Stimulated activated CD4-positive, alpha-beta T cell treated with anti-CD3 and anti-CD28 coated beads, TNF-alpha, amount 100 ng/mL, for 1 hour (primary cell): ENCODE results near the gene KLHL5.
"Not testable (repeated sequence)": the region's sequence is repeated elsewhere in the genome, so short reads cannot be mapped to it uniquely, and the experiment has no call there.

Experiments
- DNase-seq, 3 donors: peaks; one replicate each; pipeline ENCODE4 v3.0.0-alpha.2; 2020; ENCODE audit warnings: low read depth in 3 of 3, low spot score in 1 of 3

Gene KLHL5, protein sequence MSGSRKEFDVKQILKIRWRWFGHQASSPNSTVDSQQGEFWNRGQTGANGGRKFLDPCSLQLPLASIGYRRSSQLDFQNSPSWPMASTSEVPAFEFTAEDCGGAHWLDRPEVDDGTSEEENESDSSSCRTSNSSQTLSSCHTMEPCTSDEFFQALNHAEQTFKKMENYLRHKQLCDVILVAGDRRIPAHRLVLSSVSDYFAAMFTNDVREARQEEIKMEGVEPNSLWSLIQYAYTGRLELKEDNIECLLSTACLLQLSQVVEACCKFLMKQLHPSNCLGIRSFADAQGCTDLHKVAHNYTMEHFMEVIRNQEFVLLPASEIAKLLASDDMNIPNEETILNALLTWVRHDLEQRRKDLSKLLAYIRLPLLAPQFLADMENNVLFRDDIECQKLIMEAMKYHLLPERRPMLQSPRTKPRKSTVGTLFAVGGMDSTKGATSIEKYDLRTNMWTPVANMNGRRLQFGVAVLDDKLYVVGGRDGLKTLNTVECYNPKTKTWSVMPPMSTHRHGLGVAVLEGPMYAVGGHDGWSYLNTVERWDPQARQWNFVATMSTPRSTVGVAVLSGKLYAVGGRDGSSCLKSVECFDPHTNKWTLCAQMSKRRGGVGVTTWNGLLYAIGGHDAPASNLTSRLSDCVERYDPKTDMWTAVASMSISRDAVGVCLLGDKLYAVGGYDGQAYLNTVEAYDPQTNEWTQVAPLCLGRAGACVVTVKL

DNA sequence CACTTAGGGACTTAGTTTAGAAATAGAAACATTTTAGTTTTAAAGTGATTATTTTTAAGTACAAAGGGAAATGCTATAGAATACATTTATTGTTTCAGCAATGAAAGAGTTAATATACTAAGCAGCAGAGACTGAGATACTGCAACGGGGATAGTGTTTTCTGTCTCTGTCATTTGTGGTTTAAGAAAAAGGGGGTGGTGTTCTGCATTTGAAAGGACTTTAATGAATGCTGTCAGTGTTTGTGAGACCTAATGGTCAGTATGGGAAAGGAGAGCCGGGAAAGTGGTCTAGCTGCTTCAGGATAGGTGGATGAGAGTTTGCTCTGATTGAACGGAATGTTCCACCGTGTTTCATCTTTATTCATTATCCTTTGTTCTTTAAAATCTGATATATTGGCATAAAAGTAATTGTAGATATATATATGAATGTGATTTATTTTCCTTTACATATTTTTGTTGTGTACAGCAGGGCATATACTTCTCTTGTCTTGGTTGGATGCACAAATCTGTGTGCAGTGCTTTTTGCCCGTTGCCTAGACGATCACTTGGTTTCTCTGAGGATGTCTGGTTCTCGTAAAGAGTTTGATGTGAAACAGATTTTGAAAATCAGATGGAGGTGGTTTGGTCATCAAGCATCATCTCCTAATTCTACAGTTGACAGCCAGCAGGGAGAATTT, at the start of gene KLHL5:
KLHL5 (plus strand) TSS at position 139 of the 676 bp plus-strand sequence; CDS start at position 560, 421 bp downstream.
- DNase-seq: no peak

DNA sequence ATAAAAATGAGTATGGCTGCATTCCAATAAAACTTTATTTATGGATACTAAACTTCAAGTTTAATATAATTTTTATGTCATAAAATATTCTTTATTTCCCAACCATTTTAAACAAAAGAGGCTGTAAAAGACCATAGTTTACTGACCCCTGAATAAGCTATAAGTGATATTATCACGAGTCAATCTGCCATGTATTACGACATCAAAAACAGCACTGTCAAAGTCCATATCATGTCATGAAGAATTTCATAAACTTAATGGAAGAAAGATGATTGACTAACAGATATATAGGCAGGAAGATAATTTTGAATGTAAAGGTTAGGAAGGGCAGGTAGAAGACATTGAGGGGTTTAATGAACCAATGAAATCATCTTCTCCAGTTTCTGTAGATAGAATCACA, 48.0 kb upstream of the KLHL5 start:
- DNase-seq: no peak

DNA sequence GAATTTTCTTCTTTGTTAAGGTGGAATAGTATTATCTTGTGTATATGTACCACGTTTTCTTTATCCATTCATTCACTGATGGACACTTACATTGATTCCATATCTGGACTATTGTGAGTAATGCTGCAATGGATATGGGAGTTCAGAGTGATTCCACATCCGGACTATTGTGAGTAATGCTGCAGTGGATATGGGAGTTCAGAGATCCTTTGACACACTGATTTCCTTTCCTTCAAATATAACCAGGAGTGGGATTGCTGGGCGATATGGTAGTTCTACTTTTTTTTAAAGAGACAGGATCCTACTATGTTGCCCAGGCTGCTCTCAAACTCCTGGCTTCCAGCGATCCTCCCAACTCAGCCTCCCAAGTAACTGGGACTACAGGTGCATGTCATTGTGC, 41.9 kb upstream of the KLHL5 start:
- DNase-seq: no peak

DNA sequence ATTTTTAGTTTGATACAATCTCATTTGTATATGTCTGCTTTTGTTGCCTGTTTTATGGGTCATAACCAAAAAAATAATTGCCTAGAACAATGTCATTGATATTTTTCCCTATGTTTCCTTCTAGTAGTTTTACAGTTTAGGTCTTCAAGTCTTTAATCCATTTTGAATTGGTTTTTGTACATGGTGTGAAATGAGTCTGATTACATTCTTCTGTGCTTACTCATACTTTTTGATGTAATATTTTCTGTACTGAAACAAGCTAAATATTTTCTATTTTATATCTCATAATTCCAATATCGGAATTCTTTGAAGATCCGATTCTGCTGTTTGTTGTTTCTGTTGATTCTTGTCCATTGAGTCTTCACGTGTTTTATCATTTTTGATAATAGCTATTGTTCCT, 40.4 kb upstream of the KLHL5 start:
- DNase-seq: no peak

DNA sequence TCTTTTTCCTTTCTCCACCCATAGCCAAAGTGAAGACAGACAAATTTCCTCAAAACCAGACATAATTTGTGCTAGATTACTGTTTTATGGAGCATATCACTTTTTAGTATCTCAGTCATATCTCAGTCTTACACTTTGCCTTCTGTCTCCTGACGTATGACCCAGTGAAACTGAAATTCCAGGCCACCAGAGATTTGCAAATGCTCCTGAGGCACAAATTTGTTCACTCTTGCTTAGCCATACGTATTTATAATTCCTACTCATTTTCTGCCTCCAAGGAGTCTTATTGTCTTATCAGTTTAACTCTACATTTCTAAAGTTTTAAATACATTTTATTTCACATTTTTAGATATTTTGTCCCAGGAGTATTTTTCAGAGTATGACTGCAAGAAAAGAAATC, 39.8 kb upstream of the KLHL5 start:
- DNase-seq: no peak

DNA sequence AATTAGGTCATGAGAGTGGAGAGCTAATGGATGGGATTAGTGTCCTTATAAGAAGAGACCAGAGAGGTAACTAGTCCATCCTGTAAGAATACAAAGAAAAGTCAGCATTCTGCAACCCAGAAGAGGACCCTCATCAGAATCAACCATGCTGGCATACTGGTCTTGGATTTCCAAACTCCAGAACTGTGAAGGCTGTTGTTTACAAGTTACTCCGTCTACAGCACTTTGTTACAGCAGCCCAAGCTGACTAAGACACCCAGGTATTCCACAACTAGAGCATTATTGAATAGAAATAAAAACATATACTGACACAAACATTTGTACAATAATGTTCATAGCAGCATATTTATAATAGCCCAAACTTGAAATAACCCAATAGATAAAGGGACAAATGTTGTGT, 39.0 kb upstream of the KLHL5 start:
- no peak for DNase-seq

DNA sequence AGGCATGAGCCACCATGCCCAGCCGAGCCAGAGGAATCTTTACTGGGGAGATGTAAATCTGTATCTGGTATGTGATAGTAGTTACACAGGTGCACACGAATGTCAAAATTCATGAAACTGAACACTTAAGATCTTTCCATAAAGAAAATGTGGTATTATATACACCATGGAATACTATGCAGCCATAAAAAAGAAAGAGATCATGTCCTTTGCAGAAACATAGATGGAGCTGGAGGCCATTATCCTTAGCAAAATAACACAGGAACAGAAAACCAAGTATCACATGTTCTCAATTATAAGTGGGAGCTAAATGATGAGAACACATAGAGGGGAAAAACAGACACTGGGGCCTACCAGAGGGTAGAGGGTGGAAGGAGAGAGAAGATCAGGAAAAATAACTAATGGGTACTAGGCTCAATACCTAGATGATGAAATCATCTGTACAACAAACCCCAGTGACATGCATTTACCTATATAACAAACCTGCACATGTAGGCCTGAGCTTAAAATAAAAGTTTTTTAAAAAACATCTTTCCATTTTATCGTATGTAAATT, 37.6 kb upstream of the KLHL5 start:
- no peak for DNase-seq

DNA sequence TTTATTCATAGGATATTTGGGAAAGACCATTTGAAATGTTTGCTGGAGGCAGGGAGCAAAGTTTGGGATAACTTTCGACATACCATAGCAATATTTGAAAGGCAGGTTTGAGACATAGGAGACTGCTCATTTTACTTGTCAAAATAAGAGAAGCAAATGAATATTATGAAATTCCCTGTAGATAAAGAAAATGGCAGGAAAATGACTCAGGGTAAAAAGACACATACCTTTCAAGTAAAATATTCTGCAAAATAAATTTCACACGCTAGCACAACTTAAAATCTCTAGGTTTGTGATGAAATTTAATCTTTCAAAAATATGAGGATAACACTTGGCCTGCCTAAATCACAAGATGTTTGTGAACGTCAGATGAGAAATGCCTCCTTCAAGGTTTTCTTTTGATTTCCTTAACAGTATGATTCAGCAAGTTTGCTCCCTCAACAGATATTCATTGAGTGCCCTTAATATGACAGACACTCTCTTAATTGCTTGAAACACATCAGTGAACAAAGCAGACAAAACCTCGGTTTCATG, 36.4 kb upstream of the KLHL5 start:
- DNase-seq: no peak

DNA sequence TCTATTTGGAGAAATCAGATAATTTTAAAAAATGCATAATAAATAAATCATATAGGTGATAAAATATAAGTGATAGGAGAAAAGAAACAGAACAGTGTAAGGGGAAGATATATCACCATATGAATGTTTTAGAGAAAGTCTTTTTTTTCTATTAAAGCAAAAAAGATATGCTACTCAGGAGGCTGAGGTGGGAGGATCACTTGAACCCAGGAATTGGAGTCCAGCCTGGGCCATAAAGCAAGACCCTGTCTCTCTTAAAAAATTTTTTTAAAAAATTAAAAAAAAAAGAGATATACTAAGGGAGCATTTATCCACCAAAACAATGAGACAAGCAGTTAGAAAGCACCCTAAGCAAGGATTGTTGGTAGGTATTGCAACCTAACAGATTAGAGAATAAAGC, 35.9 kb upstream of the KLHL5 start:
- no peak for DNase-seq

DNA sequence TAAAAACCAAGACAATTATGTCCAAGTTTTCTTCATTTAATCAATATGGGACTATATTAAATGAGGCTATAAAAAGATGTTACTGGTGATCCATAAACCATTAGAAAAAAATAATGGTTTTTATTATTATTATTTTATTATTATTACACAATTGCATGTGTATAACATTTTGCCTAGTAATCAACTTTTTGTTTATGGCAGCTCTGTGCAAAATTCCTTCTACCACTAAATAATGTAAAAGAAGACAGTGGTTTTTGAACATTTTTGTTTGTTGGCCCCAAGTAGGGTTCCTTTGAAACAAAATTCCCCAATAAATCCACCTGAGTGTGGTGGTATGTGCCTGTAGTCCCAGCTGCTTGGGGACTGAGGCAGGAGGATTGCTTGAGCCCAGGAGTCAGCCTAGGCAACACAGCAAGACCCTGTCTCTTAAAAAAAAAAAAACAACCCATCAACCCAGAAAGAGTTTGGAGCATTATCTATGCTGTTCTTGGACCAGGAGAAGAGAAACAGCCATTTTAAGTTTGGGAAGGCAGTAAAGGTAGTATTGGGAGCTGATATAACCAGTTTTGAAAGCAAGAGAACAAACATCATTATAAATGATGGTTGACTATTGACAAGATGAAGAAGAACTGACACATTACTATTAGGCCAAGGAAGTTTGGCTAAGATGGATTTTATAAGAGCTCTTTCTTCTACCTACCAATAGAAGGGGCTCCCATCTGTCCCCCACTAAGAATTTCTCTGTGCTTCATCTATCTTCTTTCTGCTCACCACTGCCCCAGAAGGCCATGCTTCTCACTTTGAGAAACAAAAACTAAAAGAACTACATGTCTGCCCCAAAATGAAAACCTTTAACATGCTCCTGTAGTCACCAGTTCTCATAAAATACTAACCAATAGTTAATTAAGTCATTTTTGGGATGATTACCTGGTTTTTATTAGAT, 32.0 kb upstream of the KLHL5 start:
- no peak for DNase-seq

DNA sequence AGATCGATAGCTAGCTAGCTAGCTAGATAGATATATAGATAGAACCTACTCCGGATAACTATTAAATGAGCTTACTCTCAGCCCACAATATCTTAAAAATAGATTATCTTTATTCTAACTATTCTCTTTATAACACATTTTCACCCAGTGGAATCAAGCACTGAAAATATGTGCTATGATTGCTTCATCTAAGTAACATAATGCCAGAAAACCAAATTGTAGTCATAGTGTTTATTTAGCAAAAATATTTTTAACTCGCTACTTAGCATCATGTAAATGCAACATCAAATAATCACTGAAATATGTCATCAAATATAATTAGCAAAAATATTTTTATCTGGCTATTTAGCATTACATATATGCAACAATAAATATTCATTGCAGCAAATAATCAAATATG, 31.3 kb upstream of the KLHL5 start:
- DNase-seq: no peak

DNA sequence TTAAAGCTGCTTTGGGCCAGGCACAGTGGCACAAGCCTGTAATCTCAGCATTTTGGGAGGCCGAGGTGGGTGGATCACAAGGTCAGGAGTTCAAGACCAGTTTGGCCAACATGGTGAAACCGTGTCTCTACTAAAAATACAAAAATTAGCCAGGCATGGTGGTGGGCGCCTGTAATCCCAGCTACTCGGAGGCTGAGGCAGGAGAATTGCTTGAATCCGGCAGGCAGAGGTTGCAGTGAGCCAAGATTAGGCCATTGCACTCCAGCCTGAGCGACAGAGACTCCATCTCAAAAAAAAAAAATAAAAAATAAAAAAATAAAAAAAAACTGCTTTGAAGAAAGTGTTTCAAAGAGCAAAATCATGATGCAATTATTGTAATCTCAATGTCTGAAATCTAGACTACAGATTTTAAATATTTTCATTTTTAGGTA, 30.4 kb upstream of the KLHL5 start:
- not testable (repeated sequence) for DNase-seq

DNA sequence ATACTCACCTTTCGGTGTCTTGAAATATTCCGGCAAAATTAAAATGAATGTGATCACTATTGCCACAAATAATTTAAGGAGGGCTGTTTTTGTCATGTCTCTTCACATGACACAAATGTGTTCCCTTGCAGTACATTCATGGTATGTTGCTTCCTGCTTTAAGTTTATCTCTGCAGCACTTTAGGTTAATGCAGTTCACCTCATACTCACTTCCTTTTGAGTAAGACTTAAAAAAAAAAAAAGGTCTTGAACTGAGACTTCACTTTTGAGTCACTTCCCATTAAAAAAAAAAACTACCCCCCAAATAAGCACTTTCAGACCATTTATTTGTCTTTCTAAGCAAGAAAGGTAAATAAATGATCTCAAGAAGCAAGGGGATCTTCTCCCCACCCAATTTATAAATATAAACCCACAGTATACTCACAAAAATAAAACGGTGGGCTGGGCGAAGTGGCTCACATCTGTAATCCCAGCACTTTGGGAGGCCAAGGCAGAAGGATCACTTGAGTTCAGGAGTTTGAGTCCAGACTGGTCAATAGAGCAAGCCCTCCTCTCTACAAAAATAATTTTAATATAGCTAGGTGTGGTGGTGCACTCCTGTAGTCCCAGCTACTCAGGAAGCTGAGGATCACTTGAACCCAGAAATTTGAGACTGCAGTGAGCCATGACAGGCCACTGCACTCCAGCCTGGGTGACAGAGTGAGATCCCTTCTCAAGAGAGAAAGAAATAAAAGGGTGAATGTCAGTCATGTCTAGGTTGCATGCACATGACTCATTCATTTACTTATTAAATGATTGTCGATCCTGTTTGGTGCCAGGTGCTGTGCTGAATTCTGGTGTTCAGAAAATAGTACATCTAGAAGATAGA, 29.6 kb upstream of the KLHL5 start, which contains the start of gene TMEM156:
TMEM156 (minus strand) TSS at position 192 of the 868 bp plus-strand sequence; CDS start at position 96, 96 bp downstream.
- no peak for DNase-seq

DNA sequence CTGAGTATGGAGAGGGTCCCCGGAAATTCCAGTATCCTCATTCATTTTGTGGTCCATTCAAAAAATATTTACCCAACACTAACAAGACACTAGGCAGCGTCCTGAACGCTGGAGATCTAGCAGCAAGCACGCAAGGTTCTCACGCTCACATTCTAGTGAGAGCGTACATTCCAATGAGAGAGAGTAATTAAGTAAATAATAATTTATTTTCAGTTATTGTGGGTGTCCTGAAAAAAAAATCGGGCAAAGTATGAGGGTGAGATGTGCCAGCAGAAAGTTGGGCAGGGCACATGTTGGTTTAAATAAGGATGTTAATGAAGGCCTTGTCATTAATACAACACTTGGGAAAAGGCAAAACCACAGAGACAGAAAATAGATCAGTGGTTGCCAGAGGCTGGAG, 25.9 kb upstream of the KLHL5 start:
- DNase-seq: no peak

DNA sequence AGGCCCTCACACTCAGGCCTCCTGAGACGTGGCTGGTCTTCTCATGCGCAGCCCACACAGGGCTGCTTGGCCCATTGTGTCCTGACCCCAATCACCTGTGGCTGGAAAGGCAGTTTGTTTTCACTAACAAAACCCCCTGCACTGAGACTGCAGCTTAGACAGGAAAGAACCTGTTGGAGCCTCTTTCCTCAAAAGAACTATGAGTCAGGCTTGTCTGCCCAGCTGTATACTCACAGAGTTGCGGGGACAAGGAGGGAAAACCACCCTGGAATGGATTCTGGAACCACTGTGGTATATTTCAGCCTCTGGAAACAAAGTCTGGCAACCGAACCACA, 24.6 kb upstream of the KLHL5 start:
- DNase-seq: no peak

DNA sequence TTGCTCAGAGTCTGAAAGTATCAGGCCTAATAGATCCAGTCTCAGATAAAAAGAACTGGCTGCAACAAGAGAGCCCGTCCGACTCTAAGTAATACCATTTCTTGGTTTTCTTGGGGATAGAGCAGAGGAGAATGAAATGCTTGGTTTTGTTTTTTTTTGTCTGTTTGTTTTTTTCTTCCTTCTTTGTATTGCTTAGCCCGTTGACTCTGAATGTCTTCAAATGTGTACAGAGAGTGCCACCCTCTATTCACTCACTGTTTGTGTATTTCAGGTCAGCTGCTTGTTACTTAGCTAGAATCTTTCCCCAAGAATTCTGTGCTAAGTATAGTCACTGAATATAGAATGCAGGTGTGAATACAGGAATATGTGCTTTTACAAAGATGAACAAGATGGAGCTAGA, 24.1 kb upstream of the KLHL5 start:
- no peak for DNase-seq

DNA sequence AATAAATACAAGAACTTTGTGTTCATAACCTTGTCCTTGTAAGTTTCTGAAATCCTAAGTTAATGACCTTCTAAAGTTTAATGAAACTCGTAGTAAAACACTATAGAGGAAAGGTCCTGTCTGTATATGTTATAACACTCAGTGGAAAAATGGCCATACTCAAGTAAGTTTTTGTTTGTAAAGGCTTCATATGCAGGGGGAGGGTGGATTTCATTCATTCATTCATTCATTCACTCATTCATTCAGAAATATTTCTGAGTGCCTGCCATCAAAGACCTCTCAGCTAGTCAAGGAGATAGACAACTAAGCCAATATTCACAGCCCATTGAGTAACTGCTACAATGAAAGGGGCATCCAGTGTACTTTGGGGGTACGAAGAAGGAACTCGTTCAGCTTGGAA, 22.9 kb upstream of the KLHL5 start:
- DNase-seq: no peak

DNA sequence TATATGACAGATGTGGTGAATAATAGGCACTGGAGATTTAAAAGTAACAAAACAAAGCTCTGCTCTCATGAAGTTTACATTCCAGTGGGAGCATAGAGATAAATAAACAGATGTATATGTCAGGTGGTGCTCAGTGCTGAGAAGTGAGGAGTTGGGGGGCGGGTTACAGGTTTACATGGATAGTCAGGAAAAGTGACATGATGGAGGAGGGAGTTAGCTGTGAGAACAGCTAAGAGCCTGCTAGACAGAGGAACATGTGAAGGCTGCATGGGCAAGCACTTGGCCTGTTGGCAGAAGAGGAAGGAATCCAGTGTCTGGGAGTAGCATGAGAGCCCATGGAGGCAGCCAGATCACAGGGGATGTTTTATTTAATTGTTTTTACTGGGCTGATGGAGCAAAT, 19.7 kb upstream of the KLHL5 start:
- DNase-seq: no peak

DNA sequence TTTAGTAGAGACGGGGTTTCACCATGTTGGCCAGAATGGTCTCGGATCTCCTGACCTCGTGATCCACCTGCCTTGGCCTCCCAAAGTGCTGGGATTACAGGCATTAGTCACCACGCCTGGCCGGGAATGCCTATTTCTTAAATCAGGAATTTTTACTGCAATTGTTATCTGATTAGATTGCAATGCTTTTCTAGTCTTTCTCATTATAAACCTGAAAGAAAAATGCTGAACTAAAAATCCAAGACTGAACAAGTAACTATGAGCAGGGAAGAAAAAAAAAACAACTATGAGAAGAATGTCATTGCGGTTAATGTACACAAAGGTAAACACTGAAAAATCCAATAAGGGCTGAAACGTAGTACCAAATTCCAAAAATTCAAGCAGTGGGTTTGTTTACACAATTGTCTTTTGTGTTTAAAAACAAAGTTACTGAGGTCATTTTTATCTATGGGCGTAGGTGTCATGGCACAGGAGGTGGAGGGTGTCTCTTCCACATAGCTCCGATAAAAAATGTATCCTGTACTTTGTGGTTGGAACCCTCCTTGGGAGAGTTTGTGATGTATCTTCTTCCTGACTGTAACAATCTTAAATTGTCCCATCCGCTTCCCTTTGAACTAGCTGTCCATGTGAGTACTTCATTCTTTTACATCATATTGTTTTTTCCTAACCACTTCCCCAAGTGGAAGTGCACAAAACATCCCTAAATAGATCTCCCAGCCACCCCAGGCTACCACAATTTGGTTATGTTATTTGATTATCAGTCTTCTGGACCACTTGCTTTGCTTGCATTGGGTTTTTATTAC, 18.8 kb upstream of the KLHL5 start:
- DNase-seq: no peak
